DLD1 (cell line): ENCODE results near the gene HTR6.

Experiments used
- in situ Hi-C: cut with HindIII; loops from 2 replicates; pipeline ENCODE4 v1.10.0; 2017; ENCODE audit warnings: low sequenced_read_pairs

The HTR6 gene

GRCh38 chr1:19664453-19665185 lies at the start of gene HTR6:
TSS of gene HTR6 (plus strand) at chr1:19664875. CDS start at chr1:19665754, 879 bp downstream.
- in situ Hi-C loops: no loop called here

GRCh38 chr1:19615438-19615837 lies 49.2 kb upstream of the HTR6 start:
- in situ Hi-C loops: no loop called here

- in situ Hi-C loops: no loop called here
Observed at GRCh38 chr1:19616489-19616888, 48.2 kb upstream of the HTR6 start.

- in situ Hi-C loops: no loop called here
Observed at GRCh38 chr1:19617376-19617775, 47.3 kb upstream of the HTR6 start.

DNA sequence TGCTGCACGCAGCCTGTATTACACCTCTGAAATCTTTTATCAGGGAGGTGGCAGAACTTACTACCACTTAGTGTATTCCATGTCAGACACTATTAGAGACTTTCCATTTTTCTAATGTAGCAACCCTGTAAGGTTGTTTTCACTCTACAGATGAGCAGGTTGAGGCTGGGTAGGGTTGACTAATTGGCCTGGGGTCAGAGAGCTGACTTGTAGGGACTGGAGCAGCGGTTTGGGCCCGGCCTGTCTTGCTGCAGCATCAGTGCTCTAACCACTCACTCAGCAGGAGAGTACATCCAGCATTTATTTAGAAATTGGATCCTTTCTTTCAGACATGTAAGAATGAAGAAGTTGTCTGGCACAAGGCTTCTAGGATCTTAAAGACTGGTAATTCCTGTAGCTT lies 46.2 kb upstream of the HTR6 start:
- in situ Hi-C loops: no loop called here

GRCh38 chr1:19619697-19620384 lies 44.8 kb upstream of the HTR6 start:
- in situ Hi-C loops: no loop called here

DNA sequence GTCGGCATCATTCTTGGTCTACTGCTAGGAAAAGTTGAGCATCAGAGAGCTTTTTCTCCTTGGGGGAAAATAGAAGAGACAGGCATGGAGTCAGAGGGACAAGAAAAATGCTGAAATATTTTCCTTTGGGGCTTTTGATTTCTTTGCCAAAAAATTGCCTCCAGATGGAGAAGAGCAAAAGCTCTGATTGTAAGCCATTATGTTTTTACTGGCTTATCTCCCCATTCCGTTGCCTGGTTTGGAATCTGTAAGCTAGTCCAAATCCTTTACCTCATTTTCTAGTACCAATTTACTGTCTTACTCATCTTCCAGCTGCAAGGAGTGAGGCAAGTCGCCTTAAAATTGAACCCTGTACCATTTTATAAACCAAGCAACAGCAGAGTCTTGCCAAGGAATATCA lies 43.9 kb upstream of the HTR6 start:
- in situ Hi-C loops: no loop called here

GRCh38 chr1:19621274-19621950 lies 43.3 kb upstream of the HTR6 start:
- in situ Hi-C loops: no loop called here

DNA sequence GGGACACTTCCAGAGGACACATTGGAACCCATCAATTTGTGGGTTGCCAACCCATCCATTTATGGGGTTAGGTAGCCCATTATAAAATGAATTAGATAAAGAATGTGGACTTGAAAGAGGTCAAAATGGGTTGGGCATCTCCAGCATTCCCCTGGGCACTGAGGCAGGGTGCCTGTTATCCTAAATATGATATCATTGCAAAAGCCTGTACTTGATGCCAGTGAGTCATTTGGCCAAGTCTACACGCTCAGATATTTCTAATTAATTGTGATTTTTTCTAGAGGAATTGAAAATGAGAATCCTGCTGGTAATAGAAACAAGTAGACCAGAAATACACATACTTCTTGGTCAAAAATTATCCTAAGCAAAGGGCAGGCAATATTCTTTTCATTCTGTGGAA lies 42.5 kb upstream of the HTR6 start:
- in situ Hi-C loops: no loop called here

GRCh38 chr1:19623523-19623922 lies 41.2 kb upstream of the HTR6 start:
- in situ Hi-C loops: no loop called here

GRCh38 chr1:19625291-19625937 lies 39.3 kb upstream of the HTR6 start:
- in situ Hi-C loops: loop anchor here (25.0 kb wide), 1 partner anchor 288 kb away; no protein-coding TSS in a partner anchor

- in situ Hi-C loops: loop anchor here (25.0 kb wide), 1 partner anchor 292 kb away; no protein-coding TSS in a partner anchor
Observed at GRCh38 chr1:19628879-19629278, 35.8 kb upstream of the HTR6 start.

- in situ Hi-C loops: loop anchor here (25.0 kb wide), 1 partner anchor 292 kb away; no protein-coding TSS in a partner anchor
Observed at GRCh38 chr1:19629357-19629756, 35.3 kb upstream of the HTR6 start.

GRCh38 chr1:19630192-19630591 lies 34.5 kb upstream of the HTR6 start:
- in situ Hi-C loops: loop anchor here (25.0 kb wide), 1 partner anchor 293 kb away; no protein-coding TSS in a partner anchor

- in situ Hi-C loops: loop anchor here (25.0 kb wide), 1 partner anchor 294 kb away; no protein-coding TSS in a partner anchor
Observed at GRCh38 chr1:19630720-19631395, 33.8 kb upstream of the HTR6 start.

DNA sequence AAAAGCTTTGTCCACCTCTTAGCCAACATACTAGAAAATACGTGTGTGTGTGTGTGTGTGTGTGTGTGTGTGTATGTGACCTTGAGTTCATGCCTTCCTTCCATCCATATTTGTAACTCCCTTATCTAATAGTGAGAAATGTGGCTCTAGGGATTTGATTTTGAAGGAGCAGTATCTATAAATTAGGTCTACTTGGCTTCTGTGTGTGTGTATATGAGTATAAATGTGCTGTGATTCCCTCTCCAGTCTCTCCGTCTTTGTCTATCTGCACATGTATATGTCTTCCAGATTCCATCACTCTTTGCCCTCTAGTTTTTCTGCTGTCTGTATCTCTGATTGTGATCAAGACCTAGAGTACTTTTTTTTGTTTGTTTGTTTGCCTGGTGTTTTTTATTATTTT lies 32.5 kb upstream of the HTR6 start:
- in situ Hi-C loops: loop anchor here (25.0 kb wide), 1 partner anchor 295 kb away; no protein-coding TSS in a partner anchor

- in situ Hi-C loops: loop anchor here (25.0 kb wide), 1 partner anchor 296 kb away; no protein-coding TSS in a partner anchor
Observed at GRCh38 chr1:19633106-19633505, 31.6 kb upstream of the HTR6 start.

- in situ Hi-C loops: loop anchor here (25.0 kb wide), 1 partner anchor 298 kb away; no protein-coding TSS in a partner anchor
Observed at GRCh38 chr1:19635064-19635463, 29.6 kb upstream of the HTR6 start.

- in situ Hi-C loops: loop anchor here (25.0 kb wide), 1 partner anchor 298 kb away; no protein-coding TSS in a partner anchor
Observed at GRCh38 chr1:19635646-19636045, 29.0 kb upstream of the HTR6 start.

DNA sequence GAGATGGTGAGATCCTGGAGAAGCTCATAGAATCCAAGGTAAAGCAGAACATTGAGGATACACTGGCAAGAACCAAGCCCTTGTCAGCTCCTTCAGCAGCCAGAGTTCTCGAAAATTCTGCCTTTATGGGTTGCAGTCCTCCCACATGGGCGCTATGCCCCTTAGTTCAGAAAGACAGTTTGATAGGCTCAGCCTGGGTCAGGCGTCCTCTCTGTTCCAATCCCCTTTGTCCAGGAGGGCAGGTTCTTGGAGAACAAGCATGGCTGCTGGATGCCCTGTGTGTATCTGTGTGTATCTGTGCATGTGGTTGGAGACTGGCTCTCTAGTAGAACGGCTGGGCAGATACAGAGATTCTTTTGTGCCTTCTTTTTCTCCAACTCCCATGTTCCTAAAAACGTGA lies 28.6 kb upstream of the HTR6 start:
- in situ Hi-C loops: loop anchor here (25.0 kb wide), 1 partner anchor 299 kb away; no protein-coding TSS in a partner anchor
